ENCODE measurements around the gene KLK8. TPM values are rescaled to one million over a fixed set of nuclear protein-coding genes. Genes with fewer than 3 reads are reported as not detected.

KLK8 gene
- total RNA-seq, 1 experiment from 2014 or later, result 2.7 TPM

- H3K23ac ChIP-seq (ENCODE audit: insufficient read length, low read depth, low read length), result no peak overlapping the region
- DNase-seq, result no peak
Observed at GRCh38 chr19:51029718-51030117, 28.3 kb upstream of the KLK8 start.

More at GRCh38 chr19:51029718-51030117, 28.3 kb upstream of the KLK8 start:
- H2BK20ac ChIP-seq (ENCODE audit: low read depth, low read length, poor library complexity, severe bottlenecking), result no peak overlapping the region
- H4K91ac ChIP-seq (ENCODE audit: insufficient read length, low read depth, low read length), result no peak overlapping the region
- H2BK5ac ChIP-seq (ENCODE audit: insufficient read length, low read length), result no peak overlapping the region
- H3K79me1 ChIP-seq (ENCODE audit: insufficient read depth, low read depth, low read length, poor library complexity, severe bottlenecking), result no peaks in the 10 kb centered on the region
- H3K4me2 ChIP-seq (ENCODE audit: insufficient read depth, insufficient read length, low read length), result no peak overlapping the region
- no peak overlapping the region for H4K8ac ChIP-seq (replicated peaks; ENCODE audit: insufficient read length, low read depth, low read length)
- no peak overlapping the region for H3K56ac ChIP-seq (ENCODE audit: insufficient read length, low read depth, low read length)
- no peak overlapping the region for H3K4me3 Mint-ChIP-seq
- no peaks in the 10 kb centered on the region for H4K20me1 ChIP-seq (ENCODE audit: control insufficient read depth, insufficient read depth, insufficient read length)
- TF ChIP-seq, protein P1, sequence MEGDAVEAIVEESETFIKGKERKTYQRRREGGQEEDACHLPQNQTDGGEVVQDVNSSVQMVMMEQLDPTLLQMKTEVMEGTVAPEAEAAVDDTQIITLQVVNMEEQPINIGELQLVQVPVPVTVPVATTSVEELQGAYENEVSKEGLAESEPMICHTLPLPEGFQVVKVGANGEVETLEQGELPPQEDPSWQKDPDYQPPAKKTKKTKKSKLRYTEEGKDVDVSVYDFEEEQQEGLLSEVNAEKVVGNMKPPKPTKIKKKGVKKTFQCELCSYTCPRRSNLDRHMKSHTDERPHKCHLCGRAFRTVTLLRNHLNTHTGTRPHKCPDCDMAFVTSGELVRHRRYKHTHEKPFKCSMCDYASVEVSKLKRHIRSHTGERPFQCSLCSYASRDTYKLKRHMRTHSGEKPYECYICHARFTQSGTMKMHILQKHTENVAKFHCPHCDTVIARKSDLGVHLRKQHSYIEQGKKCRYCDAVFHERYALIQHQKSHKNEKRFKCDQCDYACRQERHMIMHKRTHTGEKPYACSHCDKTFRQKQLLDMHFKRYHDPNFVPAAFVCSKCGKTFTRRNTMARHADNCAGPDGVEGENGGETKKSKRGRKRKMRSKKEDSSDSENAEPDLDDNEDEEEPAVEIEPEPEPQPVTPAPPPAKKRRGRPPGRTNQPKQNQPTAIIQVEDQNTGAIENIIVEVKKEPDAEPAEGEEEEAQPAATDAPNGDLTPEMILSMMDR (conservative IDR thresholded peaks at IDR 0.05), result no peak
- H2AK5ac ChIP-seq (ENCODE audit: insufficient read length, low read length), result no peak overlapping the region
- H3K36me3 Mint-ChIP-seq (ENCODE audit: insufficient read depth in 1 of 3, low read depth in 3 of 3), result no peaks in the 10 kb centered on the region
- H4K5ac ChIP-seq (ENCODE audit: insufficient read length, low read depth, low read length), result no peak overlapping the region
- H2BK12ac ChIP-seq (ENCODE audit: insufficient read length, low read depth, low read length), result no peak overlapping the region
- H2BK15ac ChIP-seq (ENCODE audit: low read depth, low read length), result no peak overlapping the region
- no peak overlapping the region for H3K18ac ChIP-seq (ENCODE audit: insufficient read length, low read depth, low read length)
- H3K27ac Mint-ChIP-seq, result no peak overlapping the region
- no peaks in the 10 kb centered on the region for H3K23me2 ChIP-seq (ENCODE audit: insufficient read length, low read depth, low read length, poor library complexity, severe bottlenecking)
- H3K9me3 ChIP-seq (ENCODE audit: control insufficient read depth, low read depth, low read length), result no peaks in the 10 kb centered on the region
- H3K27ac ChIP-seq (ENCODE audit: insufficient read length, low read depth, low read length), result no peak overlapping the region
- H3K9ac ChIP-seq (ENCODE audit: extremely low read depth, insufficient read length, low read length), result no peak overlapping the region
- H3K79me2 ChIP-seq (ENCODE audit: insufficient read depth, low read length), result no peaks in the 10 kb centered on the region
- no peaks in the 10 kb centered on the region for H3K27me3 ChIP-seq (ENCODE audit: insufficient read depth, low read length)
- peaks cover 24 to 41% of the 10 kb centered on the region in 2 experiments for H3K4me1 Mint-ChIP-seq
- H3K27me3 Mint-ChIP-seq (ENCODE audit: low read depth), result peaks cover 11% of the 10 kb centered on the region
- H3K14ac ChIP-seq (ENCODE audit: insufficient read depth, low read length), result no peak overlapping the region
- H3K4me1 ChIP-seq (ENCODE audit: insufficient read depth, low read length), result no peaks in the 10 kb centered on the region
- H2BK120ac ChIP-seq (ENCODE audit: low read depth, low read length, poor library complexity, severe bottlenecking), result no peak overlapping the region
- no peak overlapping the region for H3T11ph ChIP-seq (ENCODE audit: low read length)
- no peaks in the 10 kb centered on the region; a peak in 1 of 5 replicates for H3K9me3 Mint-ChIP-seq
- no CpG with 5 or more reads among the region's 2 CpGs for WGBS (ENCODE audit: extremely low coverage, insufficient read length, low lambda C conversion rate)
- no peak overlapping the region for H3K4ac ChIP-seq (ENCODE audit: low read depth, low read length)
- H2AFZ ChIP-seq (ENCODE audit: low read length), result no peak overlapping the region
